Hair follicle dermal papilla cell (primary cell): ENCODE measurements around the gene PLAAT5. TPM values are rescaled to one million over a fixed set of nuclear protein-coding genes. Genes with fewer than 3 reads are reported as not detected.

Experiments
- total RNA-seq: library from RNA; depleted of rRNA; stranded (reverse); fragments of >200 nt; gene quantifications from 2 replicates; pipeline ENCODE4 v1.2.3, GENCODE V29; 2012

PLAAT5 gene, protein sequence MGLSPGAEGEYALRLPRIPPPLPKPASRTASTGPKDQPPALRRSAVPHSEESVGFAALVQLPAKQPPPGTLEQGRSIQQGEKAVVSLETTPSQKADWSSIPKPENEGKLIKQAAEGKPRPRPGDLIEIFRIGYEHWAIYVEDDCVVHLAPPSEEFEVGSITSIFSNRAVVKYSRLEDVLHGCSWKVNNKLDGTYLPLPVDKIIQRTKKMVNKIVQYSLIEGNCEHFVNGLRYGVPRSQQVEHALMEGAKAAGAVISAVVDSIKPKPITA
- total RNA-seq: not detected in 2 replicates

DNA sequence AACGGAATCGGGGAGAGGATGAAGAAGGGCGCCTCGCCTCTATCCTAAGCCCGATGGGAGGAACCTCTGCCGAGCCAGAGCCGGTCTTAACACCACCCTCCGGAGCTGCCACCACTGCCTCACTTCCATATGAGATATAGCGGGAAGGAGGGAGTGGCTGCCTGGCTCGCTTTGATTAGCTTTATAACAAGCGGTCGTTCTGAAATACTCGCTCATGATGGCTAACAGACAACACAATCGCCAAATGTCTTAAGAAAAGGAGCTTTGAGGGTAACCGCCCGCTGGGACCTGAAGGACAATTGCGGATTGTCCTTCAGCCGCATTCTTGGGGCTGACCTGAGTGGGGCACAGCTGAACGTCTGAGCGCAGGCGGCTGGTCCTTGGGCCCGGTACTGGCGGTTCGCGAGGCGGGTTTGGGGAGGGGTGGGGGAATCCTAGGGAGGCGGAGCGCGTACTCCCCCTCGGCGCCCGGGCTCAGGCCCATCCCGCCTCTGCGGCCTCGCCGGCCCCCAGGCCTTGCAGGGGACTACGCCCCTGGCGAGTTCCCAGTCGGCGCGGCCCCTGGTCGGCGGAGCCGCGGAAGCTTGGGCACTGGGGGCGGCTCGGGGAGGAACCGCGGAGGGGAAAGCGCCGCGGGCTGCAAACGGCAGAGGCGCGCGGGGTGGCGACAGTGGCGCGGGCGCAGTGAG is at the start of gene PLAAT5:
Gene PLAAT5 (minus strand): TSS at position 617 of the 689 bp plus-strand sequence. CDS start 133 bp downstream, at position 484.

DNA sequence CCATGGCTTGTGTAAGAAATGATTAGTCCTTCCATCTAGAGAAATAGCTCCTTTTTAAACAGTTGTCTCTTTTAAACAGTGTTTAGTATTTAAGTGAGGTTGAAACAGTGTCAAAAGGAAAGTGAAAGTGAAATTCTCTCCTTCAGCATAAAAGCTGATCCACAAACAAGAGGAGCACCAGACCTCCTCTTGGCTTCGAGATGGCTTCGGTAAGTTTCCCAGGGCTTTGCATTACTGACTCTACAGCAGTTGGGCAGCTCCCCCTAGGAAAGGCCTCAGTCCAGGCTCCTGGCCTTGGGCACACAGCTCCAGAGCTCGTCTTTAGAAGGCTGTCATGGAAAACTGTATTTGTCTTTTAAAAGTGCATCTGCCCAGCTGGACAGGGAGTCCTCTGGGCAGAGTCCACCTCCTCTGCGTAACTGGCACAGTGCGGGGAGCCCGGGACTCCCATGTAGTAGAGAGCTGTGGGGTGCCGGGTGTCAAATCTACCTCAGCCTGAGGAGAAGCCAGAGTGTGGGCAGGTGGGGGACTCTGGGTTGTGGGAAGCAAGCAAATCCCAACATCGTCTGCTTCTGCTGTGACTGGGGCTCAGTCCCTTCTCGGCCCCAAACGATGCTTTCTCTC is 45.8 kb upstream of the PLAAT5 start, which contains the start of gene PLAAT4:
Gene PLAAT4 (plus strand): TSS at position 140 of the 624 bp plus-strand sequence. CDS start 61 bp downstream, at position 201.

DNA sequence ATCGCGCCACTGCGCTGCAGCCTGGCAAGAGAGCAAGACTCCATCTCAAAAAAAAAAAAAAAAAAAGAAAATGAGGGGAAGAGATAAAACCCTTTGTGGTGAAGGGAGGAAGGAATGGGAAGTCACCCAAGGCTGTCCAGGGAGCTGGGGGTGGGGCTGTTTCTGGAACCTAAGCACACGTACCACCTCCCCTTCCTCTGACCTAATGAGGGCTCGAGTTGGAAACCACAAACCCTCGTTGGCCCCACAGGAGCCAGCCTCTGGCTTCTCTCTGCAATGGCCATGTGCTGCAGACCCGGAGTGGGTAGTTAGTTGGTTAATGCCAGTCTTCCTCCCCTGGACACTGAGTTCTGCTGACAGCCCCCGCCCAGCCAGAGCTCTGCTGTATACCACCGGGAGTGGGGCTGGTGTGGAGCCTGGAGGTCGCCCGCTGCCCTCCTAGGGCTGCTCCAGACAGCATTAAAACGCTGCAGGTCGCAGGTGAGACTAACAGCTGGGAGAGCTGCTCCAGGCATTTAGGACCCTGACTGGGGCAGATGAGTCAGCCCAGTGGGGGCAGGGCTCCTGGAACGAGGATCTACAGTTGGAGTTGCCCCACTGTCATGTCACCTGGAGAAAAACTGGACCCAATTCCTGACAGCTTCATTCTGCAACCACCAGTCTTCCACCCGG is 15.0 kb upstream of the PLAAT5 start, which contains the start of gene LGALS12:
Gene LGALS12 (plus strand): TSS at position 228 of the 672 bp plus-strand sequence. CDS start 375 bp downstream, at position 603.

Other genes with a start within 250 kb of the PLAAT5 start
- not detected in 2 replicates for gene SLC22A25, start 247.6 kb downstream of the PLAAT5 start, total RNA-seq
- not detected in 2 replicates for gene SLC22A9, start 121.4 kb downstream of the PLAAT5 start, total RNA-seq
- not detected in 2 replicates for gene LGALS12, start 14.9 kb upstream of the PLAAT5 start, total RNA-seq
- gene PLAAT4, start 45.6 kb upstream of the PLAAT5 start, total RNA-seq: 6.6 and 7.1 TPM in 2 replicates
- not detected in 2 replicates for gene PLAAT2, start 72.2 kb upstream of the PLAAT5 start, total RNA-seq
- 0.81 and 1.2 TPM in 2 replicates for gene PLAAT3, start 123.3 kb upstream of the PLAAT5 start, total RNA-seq
- gene ATL3, start 180.2 kb upstream of the PLAAT5 start, total RNA-seq: 210 and 252 TPM in 2 replicates
- gene RTN3, start 190.3 kb upstream of the PLAAT5 start, total RNA-seq: 68.5 and 73.0 TPM in 2 replicates